Gastroesophageal sphincter (tissue), 4 donors: ENCODE data around the gene TMOD1. TPM values are rescaled to one million over a fixed set of nuclear protein-coding genes. Genes with fewer than 3 reads are reported as not detected.

Experiments
- ATAC-seq: fragments of 150-250 bp; one replicate; pipeline ENCODE4 v1.9.1; 2016; ENCODE audit warnings: mild to moderate bottlenecking, moderate library complexity
- H3K27ac ChIP-seq, 4 donors: fragments of 200-600 bp; sonication (generic) in 3 of 4; 1 replicate in 3 of 4; 2 replicates in 1 of 4; pipeline ENCODE4 v1.5.1; 2016 to 2019
- H3K27me3 ChIP-seq: fragments of 200-600 bp; sonication (generic); one replicate; pipeline ENCODE4 v1.5.1; 2019
- H3K36me3 ChIP-seq, 2 donors: fragments of 200-600 bp; sonication (generic); one replicate each; pipeline ENCODE4 v1.5.1; 2019; ENCODE audit warnings: control low read depth in 1 of 2
- H3K4me1 ChIP-seq, 3 donors: fragments of 200-600 bp; sonication (generic); 1 replicate in 2 of 3; 2 replicates in 1 of 3; pipeline ENCODE4 v1.5.1; 2016 to 2019; ENCODE audit warnings: control low read depth in 2 of 3
- H3K4me3 ChIP-seq, 2 donors: fragments of 200-600 bp; sonication (generic); one replicate each; pipeline ENCODE4 v1.5.1; 2019; ENCODE audit warnings: mild to moderate bottlenecking in 1 of 2, moderate library complexity in 1 of 2
- H3K9me3 ChIP-seq, 3 donors: fragments of 200-600 bp; sonication (generic); one replicate each; pipeline ENCODE4 v1.5.1; 2017 to 2019; ENCODE audit warnings: control low read depth in 2 of 3
- EP300 ChIP-seq: sonication (generic); formaldehyde crosslinking; IDR thresholded peaks from one replicate; pipeline ENCODE4 v1.6.1; 2017; ENCODE audit warnings: antibody characterized with exemption, mild to moderate bottlenecking
- POLR2A ChIP-seq, 2 donors: fragments of 450-650 bp; IDR thresholded peaks; one replicate each; pipeline ENCODE4 v1.6.1; 2017; ENCODE audit warnings: antibody characterized with exemption in 2 of 2, mild to moderate bottlenecking in 2 of 2, moderate library complexity in 1 of 2
- POLR2AphosphoS5 ChIP-seq: sonication (generic); formaldehyde crosslinking; IDR thresholded peaks from one replicate; pipeline ENCODE4 v1.6.1; 2017; ENCODE audit warnings: antibody characterized with exemption
- WGBS, 2 donors: methylation state at CpG; one replicate each; pipeline ENCODE4 v1.1.5; 2018; ENCODE audit warnings: low coverage in 1 of 2; 5-methylcytosine and 5-hydroxymethylcytosine counted together
- total RNA-seq, 4 donors: library from RNA; depleted of rRNA; stranded (reverse); fragments of >200 nt; gene quantifications; one replicate each; pipeline ENCODE4 v1.1.0, GENCODE V29; 2016
- TF ChIP-seq, protein P1 (sequence below), 4 experiments: fragments of 200-600 bp in 2 of 4; fragments of 450-650 bp in 2 of 4; sonication (generic) in 1 of 4; IDR thresholded peaks; one replicate each; pipeline ENCODE4 v1.5.1; 2017 to 2019; ENCODE audit warnings: antibody characterized with exemption in 4 of 4, mild to moderate bottlenecking in 2 of 4, moderate library complexity in 2 of 4

Gene TMOD1
- total RNA-seq, 4 donors from 2014 or later = 38.6 to 99.6 (median 76.7) TPM

DNA sequence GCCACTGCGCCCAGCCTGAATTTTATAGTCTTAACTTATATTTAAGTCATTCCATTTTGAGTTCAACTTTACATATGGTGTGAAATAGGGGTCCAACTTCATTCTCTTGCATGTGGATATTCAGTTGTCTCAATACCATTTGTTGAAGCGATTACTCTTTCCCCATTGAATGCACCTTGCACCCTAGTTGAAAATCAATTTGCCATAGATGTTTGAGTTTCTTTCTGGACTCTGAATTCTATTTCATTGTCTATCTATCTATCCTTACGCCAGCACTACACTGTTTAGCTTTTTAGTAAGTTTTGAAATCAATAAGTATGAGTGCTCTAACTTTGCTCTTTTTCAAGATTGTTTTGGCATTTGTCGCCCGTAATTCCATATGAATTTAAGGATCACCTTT, 49.8 kb downstream of the TMOD1 start:
- 77 to 95% methylated on average over 2 to 5 of the region's 5 CpGs for WGBS, 2 donors
- H3K27me3 ChIP-seq = no peaks in the 10 kb centered on the region
- H3K4me3 ChIP-seq = no peak overlapping the region
- no peak for TF ChIP-seq POLR2A (IDR thresholded peaks at IDR 0.05)
- TF ChIP-seq, protein P1, sequence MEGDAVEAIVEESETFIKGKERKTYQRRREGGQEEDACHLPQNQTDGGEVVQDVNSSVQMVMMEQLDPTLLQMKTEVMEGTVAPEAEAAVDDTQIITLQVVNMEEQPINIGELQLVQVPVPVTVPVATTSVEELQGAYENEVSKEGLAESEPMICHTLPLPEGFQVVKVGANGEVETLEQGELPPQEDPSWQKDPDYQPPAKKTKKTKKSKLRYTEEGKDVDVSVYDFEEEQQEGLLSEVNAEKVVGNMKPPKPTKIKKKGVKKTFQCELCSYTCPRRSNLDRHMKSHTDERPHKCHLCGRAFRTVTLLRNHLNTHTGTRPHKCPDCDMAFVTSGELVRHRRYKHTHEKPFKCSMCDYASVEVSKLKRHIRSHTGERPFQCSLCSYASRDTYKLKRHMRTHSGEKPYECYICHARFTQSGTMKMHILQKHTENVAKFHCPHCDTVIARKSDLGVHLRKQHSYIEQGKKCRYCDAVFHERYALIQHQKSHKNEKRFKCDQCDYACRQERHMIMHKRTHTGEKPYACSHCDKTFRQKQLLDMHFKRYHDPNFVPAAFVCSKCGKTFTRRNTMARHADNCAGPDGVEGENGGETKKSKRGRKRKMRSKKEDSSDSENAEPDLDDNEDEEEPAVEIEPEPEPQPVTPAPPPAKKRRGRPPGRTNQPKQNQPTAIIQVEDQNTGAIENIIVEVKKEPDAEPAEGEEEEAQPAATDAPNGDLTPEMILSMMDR (IDR thresholded peaks at IDR 0.05) = no peak
- TF ChIP-seq EP300 = no peak
- TF ChIP-seq POLR2AphosphoS5 = no peak
- H3K4me1 ChIP-seq = peaks cover 0 to 29% (median 2%) of the 10 kb centered on the region in 3 donors
- H3K27ac ChIP-seq = no peak overlapping the region
- H3K36me3 ChIP-seq = peaks cover 0 to 62% of the 10 kb centered on the region in 2 donors
- H3K9me3 ChIP-seq = no peaks in the 10 kb centered on the region
- no peak for ATAC-seq

DNA sequence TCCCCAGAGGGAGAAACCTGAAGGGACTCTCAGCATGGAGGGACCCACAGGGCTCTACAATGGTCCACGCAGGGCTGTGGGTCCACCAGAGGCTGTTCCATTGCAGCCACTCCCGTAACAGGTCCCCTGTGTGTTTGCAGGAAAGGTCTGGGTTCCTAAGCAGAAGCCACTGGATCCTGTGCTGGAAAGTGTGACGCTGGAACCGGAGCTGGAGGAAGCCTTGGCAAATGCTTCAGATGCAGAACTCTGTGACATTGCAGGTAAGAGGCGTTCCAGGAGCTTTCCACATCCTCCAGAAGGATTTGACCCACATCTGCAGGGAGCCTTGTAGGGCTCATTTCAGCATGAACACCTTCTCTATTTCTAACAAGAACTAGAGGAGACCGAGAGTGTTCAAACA, 51.7 kb downstream of the TMOD1 start:
- Histone ChIP-seq H3K27ac (no peak overlapping the region), H3K36me3 (peaks cover 0 to 44% of the 10 kb centered on the region in 2 donors), H3K4me3 (no peak overlapping the region), H3K4me1 (peaks cover 10 to 40% (median 15%) of the 10 kb centered on the region in 3 donors), H3K27me3 (no peaks in the 10 kb centered on the region), H3K9me3 (no peaks in the 10 kb centered on the region)
- TF ChIP-seq POLR2AphosphoS5 (no peak), EP300 (no peak), POLR2A (IDR thresholded peaks at IDR 0.05) (no peak)
- WGBS, 2 donors = 93% methylated on average over 3 of the region's 6 CpGs; no CpG with 5 or more reads in 1 of the 2 donors
- no peak for ATAC-seq

DNA sequence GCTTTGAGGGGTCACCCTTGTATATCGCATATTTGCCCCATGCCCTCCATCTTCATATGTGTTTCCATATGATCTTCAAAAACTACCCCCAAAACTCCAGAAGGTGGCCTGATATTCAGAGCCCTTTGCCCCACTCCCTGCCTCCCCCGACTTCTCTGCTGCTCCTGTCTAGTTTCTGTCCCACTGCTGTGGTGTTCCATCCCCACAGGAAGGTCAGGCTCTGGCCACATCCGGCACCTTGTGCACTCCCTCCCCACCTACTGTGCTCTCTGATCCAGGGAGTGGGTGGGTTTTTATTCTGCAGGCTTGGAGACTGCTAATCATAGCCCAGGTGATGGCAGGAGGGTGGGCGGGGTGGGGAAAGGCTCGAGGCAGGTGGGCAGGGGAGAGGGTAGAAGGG, 52.4 kb downstream of the TMOD1 start:
- H3K27ac ChIP-seq = peak overlapping the region in 2 of 4 donors; percentile 25 to 90

DNA sequence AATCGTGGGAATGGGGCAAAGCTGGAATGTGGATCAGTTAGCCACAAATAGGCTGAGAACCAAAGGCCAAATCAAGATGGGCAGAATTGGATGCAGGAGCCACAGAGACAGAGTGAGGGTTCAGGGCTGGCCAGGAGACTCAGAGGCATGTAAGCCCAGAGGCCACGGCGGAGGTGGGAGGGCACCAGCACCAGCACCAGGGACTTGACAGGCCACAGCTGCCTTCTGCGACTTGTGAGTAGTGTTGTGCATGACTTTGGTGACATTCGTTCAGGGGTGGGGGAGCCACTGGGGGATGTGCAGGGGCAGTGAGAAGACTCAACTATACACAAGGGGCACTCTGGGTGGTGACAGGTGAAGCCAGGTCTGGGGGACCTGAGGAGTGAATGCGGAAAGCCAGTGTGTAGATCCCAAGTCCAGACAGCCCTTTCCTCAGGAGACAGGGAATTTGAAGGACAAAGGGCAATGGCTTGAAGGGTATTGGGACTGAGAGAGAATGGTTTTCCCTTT, 53.2 kb downstream of the TMOD1 start:
- no peak for TF ChIP-seq POLR2A (IDR thresholded peaks at IDR 0.05)
- TF ChIP-seq EP300 = no peak
- TF ChIP-seq, protein P1 (IDR thresholded peaks at IDR 0.05) = no peak
- H3K27ac ChIP-seq = peak overlapping the region in 3 of 4 donors; percentile 90 to 98 (median 93)

More for the DNA sequence above, 52.4 kb downstream of the TMOD1 start:
- no peaks in the 10 kb centered on the region for H3K27me3 ChIP-seq
- no peak overlapping the region for H3K4me3 ChIP-seq
- peaks cover 0 to 37% of the 10 kb centered on the region in 2 donors for H3K36me3 ChIP-seq
- no peak for ATAC-seq
- 79% methylated on average over 5 of the region's 5 CpGs; no CpG with 5 or more reads in 1 of the 2 donors for WGBS, 2 donors
- H3K9me3 ChIP-seq = no peaks in the 10 kb centered on the region
- TF ChIP-seq POLR2A (IDR thresholded peaks at IDR 0.05) = no peak
- TF ChIP-seq, protein P1 (IDR thresholded peaks at IDR 0.05) = no peak
- no peak for TF ChIP-seq POLR2AphosphoS5
- TF ChIP-seq EP300 = no peak
- H3K4me1 ChIP-seq = peaks cover 17 to 47% (median 21%) of the 10 kb centered on the region in 3 donors

DNA sequence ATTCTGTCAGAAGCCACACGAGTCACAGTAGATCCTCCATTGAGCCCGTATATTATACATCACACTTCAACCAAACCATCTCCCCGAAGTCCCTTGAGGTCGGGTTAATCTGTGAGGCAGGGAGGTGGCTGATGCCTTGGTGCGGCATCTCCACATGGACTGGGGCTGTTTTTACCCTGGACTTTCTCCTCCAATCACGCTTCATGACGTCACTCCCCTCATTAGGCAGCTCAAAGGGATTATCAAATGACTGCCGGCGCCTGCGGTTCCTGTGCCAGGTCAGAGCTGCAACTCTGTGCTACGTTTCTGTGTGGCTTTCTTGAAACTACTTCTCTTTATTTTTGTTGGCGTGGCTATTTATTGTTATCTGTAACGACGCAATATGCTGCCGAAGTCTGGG, 53.7 kb downstream of the TMOD1 start:
- ATAC-seq = peak; percentile 16
- H3K9me3 ChIP-seq = no peaks in the 10 kb centered on the region
- TF ChIP-seq, protein P1 (IDR thresholded peaks at IDR 0.05) = no peak
- no peak for TF ChIP-seq EP300
- no peak for TF ChIP-seq POLR2A (IDR thresholded peaks at IDR 0.05)
- no peak for TF ChIP-seq POLR2AphosphoS5
- 77 to 81% methylated on average over 5 to 10 of the region's 15 CpGs for WGBS, 2 donors
- H3K27me3 ChIP-seq = no peaks in the 10 kb centered on the region
- H3K36me3 ChIP-seq = peaks cover 0 to 29% of the 10 kb centered on the region in 2 donors
- no peak overlapping the region for H3K4me3 ChIP-seq
- H3K27ac ChIP-seq = peak overlapping the region in 3 of 4 donors; percentile 90 to 98 (median 93)
- peaks cover 22 to 60% (median 24%) of the 10 kb centered on the region in 3 donors for H3K4me1 ChIP-seq

More for the DNA sequence above, 53.2 kb downstream of the TMOD1 start:
- WGBS, 2 donors = 77% methylated on average over 2 to 4 of the region's 6 CpGs
- Histone ChIP-seq H3K4me3 (no peak overlapping the region), H3K36me3 (peaks cover 0 to 29% of the 10 kb centered on the region in 2 donors), H3K27me3 (no peaks in the 10 kb centered on the region), H3K9me3 (no peaks in the 10 kb centered on the region), H3K4me1 (peaks cover 22 to 55% (median 24%) of the 10 kb centered on the region in 3 donors)
- ATAC-seq = no peak
